HUES6 (cell line): ENCODE data around the gene FOXF1.

Experiments used
- H3K27ac ChIP-seq: 2 replicates; pipeline ENCODE4 v1.7.0; 2013; ENCODE audit warnings: low read depth, mild to moderate bottlenecking, low read length, inconsistent platforms
- H3K27me3 ChIP-seq: 2 replicates; pipeline ENCODE4 v1.6.1; 2013; ENCODE audit warnings: low read length; ENCODE audit not compliant: control insufficient read depth, insufficient read depth
- H3K36me3 ChIP-seq: 2 replicates; pipeline ENCODE4 v1.6.1; 2013; ENCODE audit warnings: low read length; ENCODE audit not compliant: control insufficient read depth, insufficient read depth
- H3K4me1 ChIP-seq: 2 replicates; pipeline ENCODE4 v1.6.1; 2013; ENCODE audit warnings: low read length; ENCODE audit not compliant: control insufficient read depth, insufficient read depth
- H3K4me3 ChIP-seq: 2 replicates; pipeline ENCODE4 v1.5.1; 2013; ENCODE audit warnings: low read depth, low read length
- H3K9ac ChIP-seq: one replicate; pipeline ENCODE4 v1.6.1; 2013; ENCODE audit warnings: mild to moderate bottlenecking, low read length
- H3K9me3 ChIP-seq: 2 replicates; pipeline ENCODE4 v1.6.1; 2013; ENCODE audit warnings: low read depth, low read length; ENCODE audit not compliant: control insufficient read depth, insufficient read depth

Gene FOXF1

DNA sequence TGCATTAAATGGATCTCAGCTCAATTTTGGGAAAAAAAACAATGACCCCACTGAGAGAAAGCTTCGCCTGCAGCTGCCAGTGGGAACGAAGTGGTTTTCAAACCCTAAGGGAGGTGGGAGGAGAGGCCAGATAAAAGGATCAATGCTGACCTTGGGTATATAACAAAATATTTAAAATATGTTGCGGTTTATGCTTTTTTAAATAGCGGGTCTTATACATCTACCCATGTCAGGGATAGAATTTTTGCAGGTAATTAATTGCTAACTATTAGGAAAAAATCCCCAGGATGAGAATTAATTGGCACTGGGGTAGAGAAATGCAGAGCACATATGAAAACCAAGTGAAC lies 10.9 kb upstream of the FOXF1 start:
- H3K27ac ChIP-seq: no peak overlapping the region
- no peak overlapping the region for H3K9ac ChIP-seq
- no peaks in the 10 kb centered on the region for H3K36me3 ChIP-seq
- H3K4me3 ChIP-seq: no peak overlapping the region
- no peaks in the 10 kb centered on the region for H3K9me3 ChIP-seq
- H3K27me3 ChIP-seq: peaks cover 99% of the 10 kb centered on the region
- H3K4me1 ChIP-seq: peaks cover 33% of the 10 kb centered on the region

DNA sequence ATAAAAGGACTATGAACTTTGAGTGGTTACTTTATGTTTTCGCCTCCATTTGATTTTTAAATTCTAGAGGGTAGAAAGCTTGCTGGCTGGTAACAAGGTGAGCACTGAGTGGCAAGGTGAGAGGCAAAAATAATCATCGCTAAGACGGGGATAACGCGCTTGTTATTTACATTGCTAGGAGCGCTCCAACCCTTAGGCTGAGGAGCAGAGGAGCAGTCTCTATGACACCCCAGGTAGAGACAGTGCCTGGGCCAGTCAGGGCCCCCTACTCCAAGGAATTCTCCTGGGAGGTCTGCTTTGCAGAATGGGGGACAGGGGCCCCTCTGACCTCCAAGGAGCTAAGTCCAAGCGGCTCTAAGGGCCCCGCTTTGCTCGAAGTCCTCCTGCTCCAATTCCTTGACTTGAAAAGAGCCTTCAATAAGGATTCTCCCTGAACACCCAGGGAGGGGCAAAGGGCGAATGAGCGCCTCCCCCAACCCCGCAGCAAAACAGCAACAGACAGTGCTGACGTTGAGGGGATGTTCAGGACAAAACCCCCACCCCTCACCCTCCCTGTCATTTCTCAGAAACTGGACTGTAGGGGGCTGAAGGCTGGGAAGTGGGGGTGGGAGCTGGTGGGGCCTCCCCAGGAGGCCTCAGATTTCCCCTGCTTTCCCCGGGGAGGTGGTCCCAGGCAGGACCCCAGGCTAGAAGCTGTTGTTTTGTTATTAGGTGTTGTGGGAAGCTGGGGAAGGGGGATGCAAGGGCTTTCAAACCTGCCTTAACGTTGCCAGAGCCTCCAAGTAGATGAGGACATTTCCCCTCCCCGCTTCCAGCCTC lies 10.2 kb upstream of the FOXF1 start:
- Histone ChIP-seq H3K27ac (no peak overlapping the region), H3K4me3 (no peak overlapping the region), H3K4me1 (peaks cover 28% of the 10 kb centered on the region), H3K9me3 (no peaks in the 10 kb centered on the region), H3K36me3 (no peaks in the 10 kb centered on the region), H3K9ac (no peak overlapping the region), H3K27me3 (peaks cover 99% of the 10 kb centered on the region)

DNA sequence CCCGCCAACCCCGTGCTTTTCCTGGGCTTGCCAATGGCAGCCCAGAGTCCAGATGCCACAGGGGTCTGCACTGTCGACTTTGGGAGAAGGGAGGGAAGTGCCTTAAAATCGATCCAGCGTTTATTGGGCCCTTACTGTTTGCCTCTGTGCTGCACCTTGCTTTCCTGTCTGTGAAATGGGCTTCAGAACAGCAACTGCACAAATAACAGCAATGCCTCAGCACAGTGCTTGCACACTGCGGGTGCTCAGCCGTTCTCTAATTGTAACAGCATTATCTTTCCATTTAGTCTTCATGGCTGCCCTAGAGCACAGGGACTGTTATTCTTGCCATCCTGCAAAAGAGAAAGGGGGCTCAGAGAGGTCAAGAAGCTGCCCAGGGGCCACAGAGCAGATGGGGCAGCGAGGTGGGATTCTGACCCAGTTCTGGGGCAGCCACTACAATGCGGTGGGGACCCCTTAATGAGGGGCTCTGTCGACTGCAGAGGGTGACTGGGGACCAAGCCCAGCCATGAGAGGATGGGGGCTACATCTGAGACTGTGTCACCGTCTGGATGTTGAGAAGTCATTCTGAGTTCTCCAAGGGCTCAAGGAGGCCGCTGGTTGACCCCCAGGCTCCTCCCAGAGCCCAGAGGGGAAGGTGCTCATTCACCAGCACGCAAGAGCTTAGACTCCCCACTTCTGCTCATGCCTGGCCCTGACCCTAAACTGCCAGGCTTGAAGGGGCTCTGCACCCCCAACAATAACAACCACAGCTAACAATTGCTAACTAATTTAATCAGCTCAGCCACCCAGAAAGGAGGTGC lies 9.4 kb upstream of the FOXF1 start:
- Histone ChIP-seq H3K27me3 (peaks cover 99% of the 10 kb centered on the region), H3K27ac (no peak overlapping the region), H3K4me1 (peaks cover 25% of the 10 kb centered on the region), H3K9ac (no peak overlapping the region), H3K9me3 (no peaks in the 10 kb centered on the region), H3K4me3 (no peak overlapping the region), H3K36me3 (no peaks in the 10 kb centered on the region)

DNA sequence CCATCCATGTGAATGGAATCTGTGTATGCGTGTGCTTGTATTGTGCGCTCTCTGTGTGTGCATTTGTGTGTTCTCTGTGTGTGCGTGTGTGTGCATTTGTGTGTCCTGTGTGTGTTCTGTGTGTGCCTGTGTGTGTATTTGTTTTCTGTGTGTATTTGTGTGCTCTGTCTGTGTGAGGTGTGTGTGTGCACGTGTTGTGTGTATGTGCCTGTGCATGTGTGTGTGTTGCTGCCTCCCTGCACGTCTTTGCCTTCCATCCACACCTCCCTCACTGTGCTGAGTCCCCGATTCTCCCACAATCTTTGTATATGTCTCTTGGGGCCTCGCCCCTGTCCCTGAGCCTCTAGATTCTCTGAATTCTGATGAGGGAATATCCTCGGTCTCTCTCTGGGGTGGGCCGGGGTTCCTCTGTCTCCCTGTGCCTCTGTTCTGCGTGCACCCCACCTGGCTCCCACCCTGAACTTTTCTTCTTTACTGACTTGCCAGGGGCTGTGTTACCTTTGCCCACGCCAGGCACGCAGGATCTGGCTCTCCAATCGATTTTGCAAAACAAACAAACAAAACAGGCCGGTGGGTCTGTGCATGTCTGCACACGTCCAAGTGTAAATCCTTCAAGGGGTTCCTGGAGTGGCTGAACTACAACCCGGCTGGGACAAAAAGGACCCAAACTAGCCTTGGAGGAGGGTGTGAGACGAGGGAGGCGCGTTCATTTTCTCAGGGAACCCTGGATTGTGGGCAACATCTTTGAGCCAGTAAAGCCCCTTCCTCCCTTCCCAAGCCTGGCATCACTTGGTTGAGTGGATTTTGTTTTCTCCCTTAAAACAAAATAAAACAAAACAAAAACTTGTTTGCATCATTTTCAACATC lies 8.1 kb upstream of the FOXF1 start:
- H3K4me3 ChIP-seq: no peak overlapping the region
- no peak overlapping the region for H3K9ac ChIP-seq
- H3K27ac ChIP-seq: no peak overlapping the region
- peaks cover 99% of the 10 kb centered on the region for H3K27me3 ChIP-seq
- peaks cover 30% of the 10 kb centered on the region for H3K4me1 ChIP-seq
- no peaks in the 10 kb centered on the region for H3K36me3 ChIP-seq
- H3K9me3 ChIP-seq: no peaks in the 10 kb centered on the region

DNA sequence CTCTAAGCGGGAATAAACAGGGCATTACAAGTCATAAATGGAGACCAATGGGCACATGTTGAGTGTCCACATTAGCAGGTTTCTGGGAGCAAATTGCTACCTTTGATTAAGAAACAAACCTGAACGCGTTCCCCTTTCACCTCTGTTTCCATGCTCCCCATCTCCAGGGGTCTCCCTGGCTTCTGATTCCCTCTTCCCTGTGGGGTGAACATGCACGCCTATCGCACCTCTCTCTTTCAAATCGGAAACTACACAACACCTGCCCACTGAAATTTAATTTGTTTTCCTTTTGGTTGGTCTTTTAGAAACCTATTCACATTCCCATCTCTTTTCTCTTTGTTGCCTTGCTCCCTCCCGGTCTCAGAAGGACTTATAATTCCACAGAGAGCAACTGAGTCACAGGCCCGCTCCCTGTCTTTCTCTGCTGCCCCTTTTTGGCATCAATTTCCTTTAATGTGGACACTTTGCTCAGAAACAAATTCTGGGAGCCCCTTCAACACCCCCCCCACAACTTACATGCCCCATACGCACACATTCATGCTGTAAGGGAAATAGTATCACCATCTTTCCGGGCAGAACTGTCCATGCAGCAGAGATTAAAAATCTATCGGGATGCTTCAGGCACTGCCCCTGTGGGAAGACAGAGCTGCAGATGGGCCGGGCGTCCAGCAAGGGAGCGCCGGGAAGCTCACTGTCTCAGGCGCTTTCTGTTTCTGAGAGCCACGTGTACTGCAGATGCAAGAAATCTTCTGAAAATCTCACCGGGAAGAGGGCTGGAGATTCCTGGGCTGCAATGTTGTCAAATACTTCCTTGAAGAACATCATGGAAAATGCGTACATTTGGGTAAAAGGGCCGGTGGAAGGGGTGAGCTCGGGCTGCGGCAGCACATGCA lies 7.2 kb upstream of the FOXF1 start:
- Histone ChIP-seq H3K9me3 (no peaks in the 10 kb centered on the region), H3K27ac (no peak overlapping the region), H3K4me1 (peaks cover 39% of the 10 kb centered on the region), H3K36me3 (no peaks in the 10 kb centered on the region), H3K9ac (no peak overlapping the region), H3K27me3 (peaks cover 100% of the 10 kb centered on the region), H3K4me3 (no peak overlapping the region)

DNA sequence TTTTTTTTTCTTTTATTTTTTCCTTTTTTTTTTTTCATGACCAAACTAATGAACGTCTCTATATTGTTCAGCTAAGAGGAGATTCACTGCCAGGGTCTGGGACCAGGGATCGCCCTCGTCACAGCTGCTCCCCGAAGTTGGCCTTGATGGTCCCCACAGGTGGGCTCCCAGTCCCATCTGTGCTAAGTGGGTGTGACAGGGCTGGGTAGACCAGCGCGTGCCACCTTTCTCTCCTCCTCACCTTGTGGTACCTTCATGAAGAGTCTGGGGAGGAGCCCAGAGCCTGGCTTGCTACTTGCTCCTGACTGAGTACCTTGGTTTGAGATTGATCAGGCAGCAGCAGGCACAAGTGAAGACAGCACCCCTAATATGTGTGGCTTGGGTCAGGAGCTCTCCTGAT lies 6.5 kb upstream of the FOXF1 start:
- Histone ChIP-seq H3K4me3 (no peak overlapping the region), H3K27ac (no peak overlapping the region), H3K9ac (no peak overlapping the region), H3K9me3 (no peaks in the 10 kb centered on the region), H3K36me3 (no peaks in the 10 kb centered on the region), H3K27me3 (peaks cover 100% of the 10 kb centered on the region), H3K4me1 (peaks cover 42% of the 10 kb centered on the region)

DNA sequence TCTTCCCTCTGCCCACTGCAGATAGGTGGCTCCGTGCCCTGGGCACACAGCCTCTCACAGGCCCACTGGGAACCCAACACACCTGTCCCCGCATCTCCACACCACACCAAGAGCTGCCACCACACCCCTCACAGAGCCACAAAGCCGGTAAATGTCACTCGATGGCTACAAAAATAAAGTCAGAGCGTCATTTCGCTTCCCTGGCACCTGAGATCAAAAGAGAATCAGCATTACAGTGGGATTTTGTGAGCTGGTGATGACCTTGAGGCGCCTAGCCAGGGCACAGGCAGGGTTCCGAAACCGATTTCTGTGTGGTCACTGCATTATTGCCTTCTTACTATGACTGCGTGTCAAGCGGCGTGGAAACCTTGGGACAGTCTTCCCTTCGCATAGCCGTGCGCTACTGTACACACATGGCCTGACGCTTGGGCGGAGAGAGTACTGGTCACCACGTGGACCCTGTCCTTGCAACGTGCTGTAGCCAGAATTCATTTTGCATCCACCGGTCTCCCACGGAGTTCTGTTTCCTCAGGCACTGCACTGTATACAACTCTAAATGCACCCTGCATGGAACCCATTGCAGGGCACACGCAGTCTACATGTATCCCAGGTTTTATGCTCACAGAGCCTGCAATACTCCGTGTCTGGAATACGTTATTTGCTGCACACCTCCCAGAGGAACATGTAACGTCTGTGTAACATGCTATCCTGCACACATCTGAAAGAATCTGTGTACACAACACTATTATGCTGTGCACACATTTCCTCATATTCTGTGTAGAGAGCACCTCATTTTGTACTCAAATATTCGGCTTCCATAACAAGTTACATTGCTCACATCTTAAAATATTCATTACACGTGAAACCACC lies 5.8 kb upstream of the FOXF1 start:
- no peak overlapping the region for H3K27ac ChIP-seq
- no peaks in the 10 kb centered on the region for H3K9me3 ChIP-seq
- H3K4me1 ChIP-seq: peaks cover 41% of the 10 kb centered on the region
- peaks cover 100% of the 10 kb centered on the region for H3K27me3 ChIP-seq
- H3K36me3 ChIP-seq: no peaks in the 10 kb centered on the region
- H3K4me3 ChIP-seq: no peak overlapping the region
- no peak overlapping the region for H3K9ac ChIP-seq

DNA sequence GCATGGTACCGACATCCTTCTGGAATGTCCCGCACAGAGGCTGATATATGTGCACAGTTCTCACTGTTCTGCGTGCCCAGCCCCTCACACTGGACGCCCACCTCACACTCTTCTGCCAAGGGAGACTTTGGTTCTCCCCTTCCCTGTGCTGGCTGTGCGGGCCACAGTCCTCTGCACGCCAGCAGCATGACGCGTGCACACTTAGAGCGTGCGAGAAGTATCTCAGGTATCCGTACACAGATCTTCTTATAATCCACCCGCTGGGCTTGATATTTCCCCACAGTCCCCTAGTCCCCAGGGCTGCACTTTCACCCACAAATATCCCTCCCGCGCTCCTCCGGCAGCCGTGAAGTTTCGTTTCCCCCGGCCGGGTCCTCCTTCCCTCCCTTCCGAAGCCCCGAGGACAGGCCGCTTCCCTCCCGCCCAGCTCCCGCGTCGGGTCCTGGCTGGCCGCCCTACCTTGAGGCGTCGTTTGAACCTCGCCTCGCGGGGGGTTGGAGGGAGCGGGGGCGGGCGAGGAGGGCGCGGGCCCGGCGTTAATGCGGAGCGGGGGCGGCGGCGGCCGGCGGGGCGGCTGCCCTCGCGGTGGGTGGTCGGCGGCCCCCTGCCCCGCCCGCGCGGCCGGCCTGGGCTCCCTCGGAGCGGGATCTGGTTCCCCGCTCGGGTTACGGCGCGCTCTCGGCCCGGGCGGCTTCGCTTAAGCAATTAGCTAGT lies 5.0 kb upstream of the FOXF1 start:
- Histone ChIP-seq H3K4me1 (peaks cover 38% of the 10 kb centered on the region), H3K27ac (no peak overlapping the region), H3K27me3 (peaks cover 99% of the 10 kb centered on the region), H3K9me3 (no peaks in the 10 kb centered on the region), H3K36me3 (no peaks in the 10 kb centered on the region), H3K9ac (no peak overlapping the region), H3K4me3 (peak overlapping the region; percentile 25)
